HEK293 (cell line): ENCODE measurements around the gene PWWP2A.

ENCODE experiments used
- CTCF ChIA-PET: fragments of 350-600 bp; formaldehyde crosslinking; extraction: SDS; loops from one replicate; lab custom pipeline; 2021; ENCODE audit warnings: antibody characterized with exemption; lab: Yijun Ruan, JAX
- POLR2A ChIA-PET: fragments of 300-600 bp; formaldehyde crosslinking; extraction: SDS; loops from one replicate; lab custom pipeline; 2020; ENCODE audit warnings: antibody characterized with exemption, inconsistent platforms; lab: Yijun Ruan, JAX
- H3K27ac ChIP-seq: fragments of 200-500 bp; sonication (Bioruptor generic); 2 replicates; pipeline ENCODE4 v1.5.1; 2014; ENCODE audit warnings: low read depth, low read length, control low read depth, inconsistent platforms; ENCODE audit errors: extremely low read depth
- H3K36me3 ChIP-seq, 2 experiments: fragments of 200-500 bp in 1 of 2; sonication (Bioruptor generic) in 1 of 2; 1 replicate in 1 of 2; 2 replicates in 1 of 2; pipeline ENCODE4 v1.5.1; 2014 to 2017; ENCODE audit warnings: inconsistent platforms in 2 of 2, low read length in 2 of 2; ENCODE audit not compliant: control insufficient read depth in 2 of 2, insufficient read depth in 1 of 2
- H3K4me1 ChIP-seq: fragments of 200-500 bp; sonication (Bioruptor generic); 2 replicates; pipeline ENCODE4 v1.5.1; 2014; ENCODE audit warnings: mild to moderate bottlenecking, low read length, inconsistent platforms; ENCODE audit not compliant: control insufficient read depth, insufficient read depth
- H3K4me3 ChIP-seq: 2 replicates; pipeline ENCODE4 v1.5.1; 2011; ENCODE audit warnings: low read depth, mild to moderate bottlenecking, control low read depth, low read length, moderate library complexity
- H3K9me3 ChIP-seq: fragments of 200-500 bp; sonication (Bioruptor generic); 2 replicates; pipeline ENCODE4 v1.5.1; 2014; ENCODE audit warnings: low read depth, low read length, inconsistent platforms; ENCODE audit not compliant: control insufficient read depth, insufficient read depth
- BCL11A ChIP-seq: fragments of 450-650 bp; formaldehyde crosslinking; IDR thresholded peaks from 2 replicates; pipeline ENCODE4 v1.5.1; 2016; ENCODE audit warnings: low read depth, missing biosample characterization, missing genetic modification characterization
- HOXD13 ChIP-seq: sonication (generic); formaldehyde crosslinking; IDR thresholded peaks from 2 replicates; pipeline ENCODE4 v1.8.0; 2022; ENCODE audit warnings: missing genetic modification reagents, borderline replicate concordance
- MZF1 ChIP-seq: fragments of 450-650 bp; formaldehyde crosslinking; IDR thresholded peaks from 2 replicates; pipeline ENCODE4 v1.5.1; 2017; ENCODE audit warnings: missing biosample characterization, missing genetic modification characterization, borderline replicate concordance
- OSR2 ChIP-seq: fragments of 450-650 bp; formaldehyde crosslinking; IDR thresholded peaks from 2 replicates; pipeline ENCODE4 v1.5.1; 2016; ENCODE audit warnings: missing biosample characterization, missing genetic modification characterization
- OVOL3 ChIP-seq: fragments of 450-650 bp; formaldehyde crosslinking; IDR thresholded peaks from 2 replicates; pipeline ENCODE4 v1.5.1; 2016; ENCODE audit warnings: missing biosample characterization, missing genetic modification characterization
- RBAK ChIP-seq: fragments of 450-650 bp; formaldehyde crosslinking; IDR thresholded peaks from 2 replicates; pipeline ENCODE4 v1.5.1; 2016; ENCODE audit warnings: missing biosample characterization, missing genetic modification characterization
- ZBTB48 ChIP-seq: fragments of 450-650 bp; formaldehyde crosslinking; IDR thresholded peaks from 2 replicates; pipeline ENCODE4 v1.5.1; 2016; ENCODE audit warnings: missing biosample characterization, missing genetic modification characterization
- ZNF174 ChIP-seq: fragments of 450-650 bp; formaldehyde crosslinking; IDR thresholded peaks from 2 replicates; pipeline ENCODE4 v1.5.0; 2017; ENCODE audit warnings: missing biosample characterization, mild to moderate bottlenecking, missing genetic modification characterization
- ZNF341 ChIP-seq: fragments of 450-650 bp; formaldehyde crosslinking; IDR thresholded peaks from 2 replicates; pipeline ENCODE4; 2016; ENCODE audit warnings: low read depth, missing biosample characterization, missing genetic modification characterization
- ZNF571 ChIP-seq: fragments of 450-650 bp; formaldehyde crosslinking; IDR thresholded peaks from 2 replicates; pipeline ENCODE4 v1.5.0; 2017; ENCODE audit warnings: missing biosample characterization, missing genetic modification characterization
- ZNF596 ChIP-seq: fragments of 450-650 bp; IDR thresholded peaks from 2 replicates; pipeline ENCODE4 v1.5.0; 2018; ENCODE audit warnings: missing biosample characterization, mild to moderate bottlenecking, missing genetic modification characterization, moderate library complexity
- ZXDB ChIP-seq: fragments of 450-650 bp; formaldehyde crosslinking; IDR thresholded peaks from 2 replicates; pipeline ENCODE4 v1.5.1; 2016; ENCODE audit warnings: missing biosample characterization, missing genetic modification characterization
- TF ChIP-seq, protein P1 (sequence below): fragments of 450-650 bp; formaldehyde crosslinking; IDR thresholded peaks from 2 replicates; pipeline ENCODE4 v1.5.1; 2017; ENCODE audit warnings: missing biosample characterization, missing genetic modification characterization
- TF ChIP-seq, protein P2 (sequence below): fragments of 450-650 bp; formaldehyde crosslinking; IDR thresholded peaks from 2 replicates; pipeline ENCODE4 v1.5.1; 2016; ENCODE audit warnings: missing biosample characterization, missing genetic modification characterization
- TF ChIP-seq, protein P3 (sequence below): fragments of 450-650 bp; formaldehyde crosslinking; optimal IDR thresholded peaks from 2 replicates; pipeline ENCODE3; 2016; ENCODE audit warnings: missing biosample characterization, mild to moderate bottlenecking, missing genetic modification characterization
- TF ChIP-seq, protein P4 (sequence below): fragments of 450-650 bp; formaldehyde crosslinking; IDR thresholded peaks from 2 replicates; pipeline ENCODE4; 2016; ENCODE audit warnings: missing biosample characterization, missing genetic modification characterization
- TF ChIP-seq, protein P5 (sequence below): fragments of 450-650 bp; formaldehyde crosslinking; conservative IDR thresholded peaks from 2 replicates; pipeline ENCODE4 v1.5.1; 2016; ENCODE audit warnings: low read depth, missing biosample characterization, missing genetic modification characterization

The PWWP2A gene

DNA sequence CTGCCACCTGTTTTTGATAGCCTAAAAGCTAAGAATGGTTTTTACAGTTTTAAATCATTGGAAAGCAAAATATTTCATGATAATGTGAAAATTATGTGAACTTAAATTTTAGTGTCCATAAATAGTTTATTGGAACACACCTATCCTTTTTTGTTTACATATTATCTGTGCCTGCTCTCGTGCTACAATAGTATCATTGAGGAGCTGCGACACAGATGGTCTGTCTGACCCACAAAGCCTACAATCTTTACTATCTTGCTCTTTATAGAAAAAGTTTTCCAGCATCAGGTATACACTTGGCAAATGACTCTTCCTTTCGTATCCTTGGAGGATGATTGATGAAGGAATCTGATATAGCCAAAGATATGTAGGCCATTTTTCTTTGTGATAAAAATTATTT is 70.2 kb downstream of the PWWP2A start:
- Histone ChIP-seq H3K27ac (no peak overlapping the region), H3K9me3 (no peaks in the 10 kb centered on the region), H3K4me1 (no peaks in the 10 kb centered on the region), H3K36me3 (peaks cover 55 to 76% of the 10 kb centered on the region in 2 experiments), H3K4me3 (no peak overlapping the region)
- POLR2A ChIA-PET = no interaction called here
- no peak for TF ChIP-seq BCL11A
- TF ChIP-seq ZBTB48 (tag by site-specific recombination) = no peak
- no peak for TF ChIP-seq ZNF341 (tag by site-specific recombination)
- TF ChIP-seq, protein P1, sequence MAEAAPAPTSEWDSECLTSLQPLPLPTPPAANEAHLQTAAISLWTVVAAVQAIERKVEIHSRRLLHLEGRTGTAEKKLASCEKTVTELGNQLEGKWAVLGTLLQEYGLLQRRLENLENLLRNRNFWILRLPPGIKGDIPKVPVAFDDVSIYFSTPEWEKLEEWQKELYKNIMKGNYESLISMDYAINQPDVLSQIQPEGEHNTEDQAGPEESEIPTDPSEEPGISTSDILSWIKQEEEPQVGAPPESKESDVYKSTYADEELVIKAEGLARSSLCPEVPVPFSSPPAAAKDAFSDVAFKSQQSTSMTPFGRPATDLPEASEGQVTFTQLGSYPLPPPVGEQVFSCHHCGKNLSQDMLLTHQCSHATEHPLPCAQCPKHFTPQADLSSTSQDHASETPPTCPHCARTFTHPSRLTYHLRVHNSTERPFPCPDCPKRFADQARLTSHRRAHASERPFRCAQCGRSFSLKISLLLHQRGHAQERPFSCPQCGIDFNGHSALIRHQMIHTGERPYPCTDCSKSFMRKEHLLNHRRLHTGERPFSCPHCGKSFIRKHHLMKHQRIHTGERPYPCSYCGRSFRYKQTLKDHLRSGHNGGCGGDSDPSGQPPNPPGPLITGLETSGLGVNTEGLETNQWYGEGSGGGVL = no peak
- TF ChIP-seq RBAK (tag by site-specific recombination) = no peak
- TF ChIP-seq HOXD13 = no peak
- TF ChIP-seq, protein P2, sequence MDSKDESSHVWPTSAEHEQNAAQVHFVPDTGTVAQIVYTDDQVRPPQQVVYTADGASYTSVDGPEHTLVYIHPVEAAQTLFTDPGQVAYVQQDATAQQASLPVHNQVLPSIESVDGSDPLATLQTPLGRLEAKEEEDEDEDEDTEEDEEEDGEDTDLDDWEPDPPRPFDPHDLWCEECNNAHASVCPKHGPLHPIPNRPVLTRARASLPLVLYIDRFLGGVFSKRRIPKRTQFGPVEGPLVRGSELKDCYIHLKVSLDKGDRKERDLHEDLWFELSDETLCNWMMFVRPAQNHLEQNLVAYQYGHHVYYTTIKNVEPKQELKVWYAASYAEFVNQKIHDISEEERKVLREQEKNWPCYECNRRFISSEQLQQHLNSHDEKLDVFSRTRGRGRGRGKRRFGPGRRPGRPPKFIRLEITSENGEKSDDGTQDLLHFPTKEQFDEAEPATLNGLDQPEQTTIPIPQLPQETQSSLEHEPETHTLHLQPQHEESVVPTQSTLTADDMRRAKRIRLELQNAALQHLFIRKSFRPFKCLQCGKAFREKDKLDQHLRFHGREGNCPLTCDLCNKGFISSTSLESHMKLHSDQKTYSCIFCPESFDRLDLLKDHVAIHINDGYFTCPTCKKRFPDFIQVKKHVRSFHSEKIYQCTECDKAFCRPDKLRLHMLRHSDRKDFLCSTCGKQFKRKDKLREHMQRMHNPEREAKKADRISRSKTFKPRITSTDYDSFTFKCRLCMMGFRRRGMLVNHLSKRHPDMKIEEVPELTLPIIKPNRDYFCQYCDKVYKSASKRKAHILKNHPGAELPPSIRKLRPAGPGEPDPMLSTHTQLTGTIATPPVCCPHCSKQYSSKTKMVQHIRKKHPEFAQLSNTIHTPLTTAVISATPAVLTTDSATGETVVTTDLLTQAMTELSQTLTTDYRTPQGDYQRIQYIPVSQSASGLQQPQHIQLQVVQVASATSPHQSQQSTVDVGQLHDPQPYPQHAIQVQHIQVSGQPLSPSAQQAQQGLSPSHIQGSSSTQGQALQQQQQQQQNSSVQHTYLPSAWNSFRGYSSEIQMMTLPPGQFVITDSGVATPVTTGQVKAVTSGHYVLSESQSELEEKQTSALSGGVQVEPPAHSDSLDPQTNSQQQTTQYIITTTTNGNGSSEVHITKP (tag by site-specific recombination) = no peak
- TF ChIP-seq, protein P3, sequence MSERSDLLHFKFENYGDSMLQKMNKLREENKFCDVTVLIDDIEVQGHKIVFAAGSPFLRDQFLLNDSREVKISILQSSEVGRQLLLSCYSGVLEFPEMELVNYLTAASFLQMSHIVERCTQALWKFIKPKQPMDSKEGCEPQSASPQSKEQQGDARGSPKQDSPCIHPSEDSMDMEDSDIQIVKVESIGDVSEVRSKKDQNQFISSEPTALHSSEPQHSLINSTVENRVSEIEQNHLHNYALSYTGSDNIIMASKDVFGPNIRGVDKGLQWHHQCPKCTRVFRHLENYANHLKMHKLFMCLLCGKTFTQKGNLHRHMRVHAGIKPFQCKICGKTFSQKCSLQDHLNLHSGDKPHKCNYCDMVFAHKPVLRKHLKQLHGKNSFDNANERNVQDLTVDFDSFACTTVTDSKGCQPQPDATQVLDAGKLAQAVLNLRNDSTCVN = no peak
- TF ChIP-seq ZXDB = no peak
- no peak for TF ChIP-seq OVOL3
- TF ChIP-seq ZNF571 (tag by site-specific recombination) = no peak
- TF ChIP-seq ZNF174 (tag by site-specific recombination) = no peak
- no peak for TF ChIP-seq OSR2 (tag by site-specific recombination)
- TF ChIP-seq, protein P4, sequence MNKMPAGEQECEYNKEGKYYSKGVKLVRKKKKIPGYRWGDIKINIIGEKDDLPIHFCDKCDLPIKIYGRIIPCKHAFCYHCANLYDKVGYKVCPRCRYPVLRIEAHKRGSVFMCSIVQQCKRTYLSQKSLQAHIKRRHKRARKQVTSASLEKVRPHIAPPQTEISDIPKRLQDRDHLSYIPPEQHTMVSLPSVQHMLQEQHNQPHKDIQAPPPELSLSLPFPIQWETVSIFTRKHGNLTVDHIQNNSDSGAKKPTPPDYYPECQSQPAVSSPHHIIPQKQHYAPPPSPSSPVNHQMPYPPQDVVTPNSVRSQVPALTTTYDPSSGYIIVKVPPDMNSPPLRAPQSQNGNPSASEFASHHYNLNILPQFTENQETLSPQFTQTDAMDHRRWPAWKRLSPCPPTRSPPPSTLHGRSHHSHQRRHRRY (tag by site-specific recombination) = no peak
- TF ChIP-seq MZF1 (tag by site-specific recombination) = no peak
- CTCF ChIA-PET = interaction anchor here (0.5 to 0.7 kb wide), 2 partner anchors 27 to 191 kb away, joined by 4 to 6 read pairs; no protein-coding TSS in a partner anchor

DNA sequence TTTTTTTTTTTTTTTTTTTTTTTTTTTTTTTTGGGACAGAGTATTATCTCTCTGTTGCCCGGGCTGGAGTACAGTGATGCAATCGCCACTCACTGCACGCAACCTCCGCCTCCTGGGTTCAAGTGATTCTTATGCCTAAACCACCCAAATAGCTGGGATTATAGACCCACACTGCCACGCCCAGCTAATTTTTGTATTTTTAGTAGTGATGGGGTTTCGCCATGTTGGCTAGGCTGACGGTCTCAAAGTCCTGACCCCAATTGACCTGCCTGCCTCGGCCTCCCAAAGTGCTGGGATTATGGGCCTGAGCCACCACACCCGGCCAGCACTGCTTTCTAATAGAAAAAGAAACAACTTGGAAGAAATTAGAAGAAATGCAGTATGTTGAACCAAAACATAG is 71.1 kb downstream of the PWWP2A start:
- Histone ChIP-seq H3K4me1 (no peaks in the 10 kb centered on the region), H3K9me3 (no peaks in the 10 kb centered on the region), H3K4me3 (no peak overlapping the region), H3K36me3 (peaks cover 50 to 76% of the 10 kb centered on the region in 2 experiments), H3K27ac (no peak overlapping the region)
- ChIA-PET POLR2A (no interaction called here), CTCF (interaction anchor here (0.6 to 0.9 kb wide), 3 partner anchors 26 to 296 kb away, joined by 3 to 5 read pairs (median 5); no protein-coding TSS in a partner anchor)
- no peak for TF ChIP-seq ZNF596 (tag by site-specific recombination)
- TF ChIP-seq, protein P5, sequence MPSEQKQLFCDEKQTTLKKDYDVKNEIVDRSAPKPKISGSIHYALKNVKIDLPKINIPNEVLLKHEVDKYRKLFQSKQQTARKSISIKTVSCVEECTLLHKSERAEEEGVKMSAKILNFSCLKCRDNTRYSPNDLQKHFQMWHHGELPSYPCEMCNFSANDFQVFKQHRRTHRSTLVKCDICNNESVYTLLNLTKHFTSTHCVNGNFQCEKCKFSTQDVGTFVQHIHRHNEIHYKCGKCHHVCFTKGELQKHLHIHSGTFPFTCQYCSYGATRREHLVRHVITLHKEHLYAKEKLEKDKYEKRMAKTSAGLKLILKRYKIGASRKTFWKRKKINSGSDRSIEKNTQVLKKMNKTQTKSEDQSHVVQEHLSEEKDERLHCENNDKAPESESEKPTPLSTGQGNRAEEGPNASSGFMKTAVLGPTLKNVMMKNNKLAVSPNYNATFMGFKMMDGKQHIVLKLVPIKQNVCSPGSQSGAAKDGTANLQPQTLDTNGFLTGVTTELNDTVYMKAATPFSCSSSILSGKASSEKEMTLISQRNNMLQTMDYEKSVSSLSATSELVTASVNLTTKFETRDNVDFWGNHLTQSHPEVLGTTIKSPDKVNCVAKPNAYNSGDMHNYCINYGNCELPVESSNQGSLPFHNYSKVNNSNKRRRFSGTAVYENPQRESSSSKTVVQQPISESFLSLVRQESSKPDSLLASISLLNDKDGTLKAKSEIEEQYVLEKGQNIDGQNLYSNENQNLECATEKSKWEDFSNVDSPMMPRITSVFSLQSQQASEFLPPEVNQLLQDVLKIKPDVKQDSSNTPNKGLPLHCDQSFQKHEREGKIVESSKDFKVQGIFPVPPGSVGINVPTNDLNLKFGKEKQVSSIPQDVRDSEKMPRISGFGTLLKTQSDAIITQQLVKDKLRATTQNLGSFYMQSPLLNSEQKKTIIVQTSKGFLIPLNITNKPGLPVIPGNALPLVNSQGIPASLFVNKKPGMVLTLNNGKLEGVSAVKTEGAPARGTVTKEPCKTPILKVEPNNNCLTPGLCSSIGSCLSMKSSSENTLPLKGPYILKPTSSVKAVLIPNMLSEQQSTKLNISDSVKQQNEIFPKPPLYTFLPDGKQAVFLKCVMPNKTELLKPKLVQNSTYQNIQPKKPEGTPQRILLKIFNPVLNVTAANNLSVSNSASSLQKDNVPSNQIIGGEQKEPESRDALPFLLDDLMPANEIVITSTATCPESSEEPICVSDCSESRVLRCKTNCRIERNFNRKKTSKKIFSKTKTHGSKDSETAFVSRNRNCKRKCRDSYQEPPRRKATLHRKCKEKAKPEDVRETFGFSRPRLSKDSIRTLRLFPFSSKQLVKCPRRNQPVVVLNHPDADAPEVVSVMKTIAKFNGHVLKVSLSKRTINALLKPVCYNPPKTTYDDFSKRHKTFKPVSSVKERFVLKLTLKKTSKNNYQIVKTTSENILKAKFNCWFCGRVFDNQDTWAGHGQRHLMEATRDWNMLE (tag by site-specific recombination) = no peak
